ENCODE measurements around the gene CLCF1.

CLCF1 gene

GRCh38 chr11:67396587-67397389, 23.4 kb upstream of the CLCF1 start:
- Histone ChIP-seq H3K9me2 (ENCODE audit: low read depth, low read length) (no peaks in the 10 kb centered on the region), H2AFZ (ENCODE audit: low read length) (no peak overlapping the region), H3K36me3 (ENCODE audit: insufficient read depth, low read length) (peaks cover 59% of the 10 kb centered on the region), H3F3A (ENCODE audit: insufficient read depth, low read length) (no peaks in the 10 kb centered on the region; the same call in 1 of the 2 replicates), H3K4me3 (ENCODE audit: low read depth, low read length, poor library complexity, severe bottlenecking) (no peak overlapping the region), H3K4me2 (ENCODE audit: low read length) (no peak overlapping the region), H4K20me1 (ENCODE audit: insufficient read depth, low read length) (no peaks in the 10 kb centered on the region), H3K27me3 (ENCODE audit: insufficient read depth, low read length) (no peaks in the 10 kb centered on the region), H3K4me1 (ENCODE audit: insufficient read depth, low read length, severe bottlenecking) (peaks cover 55% of the 10 kb centered on the region), H3K27ac (ENCODE audit: low read depth, low read length, poor library complexity, severe bottlenecking) (peak overlapping the region; percentile 50), H3K9ac (ENCODE audit: low read length) (no peak overlapping the region), H3K9me3 (ENCODE audit: low read length) (no peaks in the 10 kb centered on the region), H3K79me2 (ENCODE audit: insufficient read depth, low read length) (peaks cover 9% of the 10 kb centered on the region; the same call in 1 of the 2 replicates)
- TF ChIP-seq, protein P1, sequence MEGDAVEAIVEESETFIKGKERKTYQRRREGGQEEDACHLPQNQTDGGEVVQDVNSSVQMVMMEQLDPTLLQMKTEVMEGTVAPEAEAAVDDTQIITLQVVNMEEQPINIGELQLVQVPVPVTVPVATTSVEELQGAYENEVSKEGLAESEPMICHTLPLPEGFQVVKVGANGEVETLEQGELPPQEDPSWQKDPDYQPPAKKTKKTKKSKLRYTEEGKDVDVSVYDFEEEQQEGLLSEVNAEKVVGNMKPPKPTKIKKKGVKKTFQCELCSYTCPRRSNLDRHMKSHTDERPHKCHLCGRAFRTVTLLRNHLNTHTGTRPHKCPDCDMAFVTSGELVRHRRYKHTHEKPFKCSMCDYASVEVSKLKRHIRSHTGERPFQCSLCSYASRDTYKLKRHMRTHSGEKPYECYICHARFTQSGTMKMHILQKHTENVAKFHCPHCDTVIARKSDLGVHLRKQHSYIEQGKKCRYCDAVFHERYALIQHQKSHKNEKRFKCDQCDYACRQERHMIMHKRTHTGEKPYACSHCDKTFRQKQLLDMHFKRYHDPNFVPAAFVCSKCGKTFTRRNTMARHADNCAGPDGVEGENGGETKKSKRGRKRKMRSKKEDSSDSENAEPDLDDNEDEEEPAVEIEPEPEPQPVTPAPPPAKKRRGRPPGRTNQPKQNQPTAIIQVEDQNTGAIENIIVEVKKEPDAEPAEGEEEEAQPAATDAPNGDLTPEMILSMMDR (IDR thresholded peaks at IDR 0.05; ENCODE audit: low read length): no peak
- no peak for TF ChIP-seq EZH2 (IDR thresholded peaks at IDR 0.05; ENCODE audit: borderline replicate concordance, low read length)

GRCh38 chr11:67396259-67396581, 22.8 kb upstream of the CLCF1 start:
- no peaks in the 10 kb centered on the region for H3K27me3 ChIP-seq (ENCODE audit: insufficient read depth, low read length)
- peaks cover 58% of the 10 kb centered on the region for H3K4me1 ChIP-seq (ENCODE audit: insufficient read depth, low read length, severe bottlenecking)
- H3K79me2 ChIP-seq (ENCODE audit: insufficient read depth, low read length): peaks cover 8% of the 10 kb centered on the region; the same call in 1 of the 2 replicates
- H3K27ac ChIP-seq (ENCODE audit: low read depth, low read length, poor library complexity, severe bottlenecking): no peak overlapping the region
- no peak overlapping the region for H3K4me2 ChIP-seq (ENCODE audit: low read length)
- no peaks in the 10 kb centered on the region for H3K9me3 ChIP-seq (ENCODE audit: low read length)
- TF ChIP-seq, protein P1 (IDR thresholded peaks at IDR 0.05; ENCODE audit: low read length): no peak
- TF ChIP-seq EZH2 (IDR thresholded peaks at IDR 0.05; ENCODE audit: borderline replicate concordance, low read length): no peak
- peaks cover 59% of the 10 kb centered on the region for H3K36me3 ChIP-seq (ENCODE audit: insufficient read depth, low read length)
- H4K20me1 ChIP-seq (ENCODE audit: insufficient read depth, low read length): no peaks in the 10 kb centered on the region
- H3K9me2 ChIP-seq (ENCODE audit: low read depth, low read length): no peaks in the 10 kb centered on the region
- no peak overlapping the region for H3K4me3 ChIP-seq (ENCODE audit: low read depth, low read length, poor library complexity, severe bottlenecking)
- H3K9ac ChIP-seq (ENCODE audit: low read length): no peak overlapping the region
- no peaks in the 10 kb centered on the region; the same call in 1 of the 2 replicates for H3F3A ChIP-seq (ENCODE audit: insufficient read depth, low read length)
- H2AFZ ChIP-seq (ENCODE audit: low read length): no peak overlapping the region

DNA sequence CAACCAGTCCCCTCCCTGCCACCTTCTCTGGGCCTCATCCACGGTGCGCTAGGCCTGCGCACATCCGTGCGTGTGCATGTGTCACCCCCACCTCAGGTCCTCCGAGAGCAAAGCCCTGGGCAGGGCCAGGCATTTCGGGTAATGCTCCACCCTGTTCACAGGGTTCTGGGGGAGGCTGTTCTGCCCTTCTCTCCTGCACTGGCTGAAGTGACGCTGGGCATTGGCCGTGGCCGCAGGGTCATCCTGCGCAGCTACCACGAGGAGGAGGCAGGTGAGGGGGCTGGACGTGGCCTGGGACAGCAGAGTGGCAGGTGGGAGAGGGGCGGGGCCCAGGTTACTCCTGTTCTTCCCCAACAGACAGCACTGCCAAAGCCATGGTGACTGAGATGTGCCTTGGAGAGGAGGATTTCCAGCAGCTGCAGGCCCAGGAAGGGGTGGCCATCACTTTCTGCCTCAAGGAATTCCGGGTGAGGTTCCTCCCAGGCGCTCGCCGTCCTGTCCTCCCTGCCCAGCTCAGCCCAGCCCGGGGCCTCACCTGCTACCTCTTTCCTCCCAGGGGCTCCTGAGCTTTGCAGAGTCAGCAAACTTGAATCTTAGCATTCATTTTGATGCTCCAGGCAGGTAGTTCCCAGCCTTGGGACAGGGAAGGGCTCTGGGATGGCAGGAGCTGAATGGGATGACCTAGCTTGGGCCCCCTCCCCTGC, 22.3 kb upstream of the CLCF1 start:
- Histone ChIP-seq H3K36me3 (ENCODE audit: insufficient read depth, low read length) (peaks cover 59% of the 10 kb centered on the region), H3K27me3 (ENCODE audit: insufficient read depth, low read length) (no peaks in the 10 kb centered on the region), H3K4me1 (ENCODE audit: insufficient read depth, low read length, severe bottlenecking) (peaks cover 59% of the 10 kb centered on the region), H3K79me2 (ENCODE audit: insufficient read depth, low read length) (0 out of 2 replicates have a peak, but pooled peaks cover 3% of the 10 kb centered on the region), H3K4me3 (ENCODE audit: low read depth, low read length, poor library complexity, severe bottlenecking) (no peak overlapping the region), H3F3A (ENCODE audit: insufficient read depth, low read length) (no peaks in the 10 kb centered on the region; the same call in 1 of the 2 replicates), H3K27ac (ENCODE audit: low read depth, low read length, poor library complexity, severe bottlenecking) (no peak overlapping the region), H2AFZ (ENCODE audit: low read length) (no peak overlapping the region), H3K9me2 (ENCODE audit: low read depth, low read length) (no peaks in the 10 kb centered on the region), H3K9ac (ENCODE audit: low read length) (no peak overlapping the region), H3K4me2 (ENCODE audit: low read length) (no peak overlapping the region), H4K20me1 (ENCODE audit: insufficient read depth, low read length) (no peaks in the 10 kb centered on the region), H3K9me3 (ENCODE audit: low read length) (no peaks in the 10 kb centered on the region)
- TF ChIP-seq, protein P1 (IDR thresholded peaks at IDR 0.05; ENCODE audit: low read length): no peak
- no peak for TF ChIP-seq EZH2 (IDR thresholded peaks at IDR 0.05; ENCODE audit: borderline replicate concordance, low read length)

All from OCI-LY1 (cell line).